Activated CD4-positive, alpha-beta memory T cell treated with anti-CD3 and anti-CD28 coated beads, Interleukin-2, amount 10 ng/mL, durations not matched to agents 7 days and 5 days (primary cell): Measurements from ENCODE around the gene FXYD3. TPM values are rescaled to one million over a fixed set of nuclear protein-coding genes. Genes with fewer than 3 reads are reported as not detected.
"Not testable (repeated sequence)": the region's sequence is repeated elsewhere in the genome, so short reads cannot be mapped to it uniquely, and the experiment has no call there.

ENCODE experiments used
- CTCF ChIA-PET: fragments of 350-600 bp; sonication (Branson Sonifier 250); formaldehyde crosslinking; loops from one replicate; lab custom pipeline; 2021; ENCODE audit warnings: antibody characterized with exemption, inconsistent platforms; lab: Charles Lee
- POLR2A ChIA-PET: fragments of 350-600 bp; sonication (Branson Sonifier 250); formaldehyde crosslinking; loops from one replicate; lab custom pipeline; 2021; ENCODE audit warnings: antibody characterized with exemption; lab: Charles Lee
- DNase-seq: peaks from one replicate; pipeline ENCODE4 v3.0.0-alpha.2; 2020
- H3K27ac Mint-ChIP-seq: one replicate; pipeline ENCODE4 v1.8.0; 2021; ENCODE audit warnings: mild to moderate bottlenecking, mixed read lengths
- H3K27me3 Mint-ChIP-seq: one replicate; pipeline ENCODE4 v1.8.0; 2021; ENCODE audit warnings: mixed read lengths
- H3K36me3 Mint-ChIP-seq: one replicate; pipeline ENCODE4 v1.8.0; 2021; ENCODE audit warnings: low read depth, mixed read lengths
- H3K4me1 Mint-ChIP-seq: one replicate; pipeline ENCODE4 v1.8.0; 2021; ENCODE audit warnings: mixed read lengths
- H3K4me3 Mint-ChIP-seq: one replicate; pipeline ENCODE4 v1.8.0; 2021; ENCODE audit warnings: mild to moderate bottlenecking, mixed read lengths
- H3K9me3 Mint-ChIP-seq: one replicate; pipeline ENCODE4 v1.8.0; 2021; ENCODE audit warnings: mixed read lengths
- total RNA-seq, 2 experiments: library from RNA; stranded (reverse); gene quantifications; one replicate each; pipeline ENCODE4 v1.2.3, GENCODE V29; 2021

Gene FXYD3
- total RNA-seq, 2 experiments from 2014 or later: not detected

DNA sequence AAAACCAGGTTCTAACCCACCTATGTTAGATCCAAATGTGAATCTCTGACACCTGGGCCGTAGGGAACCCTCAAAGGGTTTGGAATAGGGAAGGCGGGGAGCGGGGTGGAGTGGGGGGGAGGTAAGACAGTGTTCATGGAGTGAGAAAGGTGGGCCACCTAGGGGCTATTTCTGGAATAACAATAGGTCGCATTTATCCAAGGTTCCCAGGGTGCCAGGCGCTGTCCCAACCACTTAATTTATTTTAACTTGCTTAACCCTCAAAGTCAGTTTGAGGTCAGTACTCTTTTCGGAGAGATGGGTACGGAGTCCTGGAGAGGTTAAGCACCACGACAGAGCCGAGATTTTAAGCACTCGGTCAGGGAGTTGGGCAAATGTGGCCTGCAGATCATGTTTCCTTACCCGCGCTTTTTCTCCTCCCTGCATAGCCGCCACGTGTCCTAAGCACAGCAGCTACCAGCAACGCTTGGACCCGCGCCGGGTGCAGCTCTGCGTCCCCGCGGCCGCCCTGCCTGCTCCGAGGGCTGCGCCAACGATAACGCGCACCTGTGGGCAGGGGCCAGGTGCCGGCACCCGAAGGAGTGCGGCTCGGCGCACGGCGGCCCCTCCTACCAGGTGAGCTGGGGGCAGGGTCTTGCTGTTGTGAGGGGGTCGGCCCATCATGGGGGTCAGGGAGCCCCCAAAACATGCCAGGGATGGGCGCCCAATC, 25.0 kb upstream of the FXYD3 start:
- Mint-ChIP-seq H3K9me3 (no peaks in the 10 kb centered on the region), H3K27ac (no peak overlapping the region), H3K4me3 (no peak overlapping the region), H3K4me1 (no peaks in the 10 kb centered on the region), H3K27me3 (peaks cover 5% of the 10 kb centered on the region), H3K36me3 (no peaks in the 10 kb centered on the region)
- CTCF ChIA-PET: interaction anchor here (1.0 kb wide), 1 partner anchor 16 kb away, joined by 3 read pairs; no protein-coding TSS in a partner anchor
- POLR2A ChIA-PET: no interaction called here
- DNase-seq: peak; percentile 28

DNA sequence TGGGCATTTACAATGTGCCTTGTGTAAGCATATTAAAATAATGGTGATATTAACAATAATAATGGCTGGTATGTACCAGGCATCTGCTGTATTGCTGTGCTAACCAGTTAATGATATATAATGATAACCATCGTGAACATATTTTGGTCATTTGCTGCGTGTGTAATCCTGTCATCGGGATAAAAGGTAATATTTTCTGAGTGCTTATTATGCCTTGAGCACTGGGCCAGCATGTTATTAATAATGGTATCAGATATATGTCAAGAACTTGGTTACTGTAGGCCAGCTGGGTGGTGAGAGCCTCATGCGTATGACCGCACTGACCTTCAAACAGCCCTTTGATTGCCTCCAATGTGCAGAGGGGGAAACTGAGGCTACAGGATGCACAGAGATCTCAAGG, 22.2 kb upstream of the FXYD3 start:
- CTCF ChIA-PET: interaction anchor here (0.7 kb wide), 1 partner anchor 23 kb away, joined by 3 read pairs; no protein-coding TSS in a partner anchor

DNA sequence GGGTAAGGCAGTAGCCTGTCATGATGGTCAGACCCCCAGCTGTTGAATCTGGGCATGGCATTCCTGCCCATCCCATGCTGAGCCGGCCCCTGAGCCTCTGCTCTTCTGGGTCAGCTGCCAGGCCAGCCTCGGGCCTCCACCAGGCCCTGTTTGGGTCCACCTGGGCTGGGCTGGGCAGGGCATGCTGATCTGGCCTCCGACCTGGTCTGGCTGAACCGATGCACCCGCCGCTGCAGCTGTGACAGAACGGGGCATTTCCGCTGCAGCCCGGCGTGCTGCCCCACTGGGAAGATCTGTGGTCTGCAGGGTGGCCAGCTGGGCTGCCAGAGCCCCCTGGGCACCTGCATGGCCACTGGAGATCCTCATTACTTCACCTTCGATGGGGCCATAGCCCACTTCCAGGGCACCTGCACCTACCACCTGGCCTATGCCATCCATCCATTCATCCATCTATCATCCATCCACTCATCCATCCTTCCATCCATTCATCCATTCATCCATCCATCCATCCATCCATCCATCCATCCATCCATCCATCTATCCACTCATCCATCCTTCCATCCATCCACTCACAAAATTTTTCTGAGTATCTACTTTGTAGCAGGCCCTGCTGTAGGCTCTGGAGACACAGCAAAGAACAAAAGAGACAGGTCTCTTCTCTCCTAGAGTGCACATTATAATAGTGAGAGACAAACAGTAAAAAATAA, 21.5 kb upstream of the FXYD3 start:
- Mint-ChIP-seq H3K4me1 (no peaks in the 10 kb centered on the region), H3K9me3 (no peaks in the 10 kb centered on the region), H3K36me3 (no peaks in the 10 kb centered on the region), H3K27me3 (peaks cover 4% of the 10 kb centered on the region), H3K27ac (no peak overlapping the region), H3K4me3 (no peak overlapping the region)
- CTCF ChIA-PET: no interaction called here
- no peak for DNase-seq
- POLR2A ChIA-PET: no interaction called here

More for the DNA sequence above, 22.2 kb upstream of the FXYD3 start:
- DNase-seq: no peak
- POLR2A ChIA-PET: no interaction called here
- Mint-ChIP-seq H3K9me3 (no peaks in the 10 kb centered on the region), H3K27me3 (peaks cover 4% of the 10 kb centered on the region), H3K4me3 (no peak overlapping the region), H3K36me3 (no peaks in the 10 kb centered on the region), H3K4me1 (no peaks in the 10 kb centered on the region), H3K27ac (no peak overlapping the region)

DNA sequence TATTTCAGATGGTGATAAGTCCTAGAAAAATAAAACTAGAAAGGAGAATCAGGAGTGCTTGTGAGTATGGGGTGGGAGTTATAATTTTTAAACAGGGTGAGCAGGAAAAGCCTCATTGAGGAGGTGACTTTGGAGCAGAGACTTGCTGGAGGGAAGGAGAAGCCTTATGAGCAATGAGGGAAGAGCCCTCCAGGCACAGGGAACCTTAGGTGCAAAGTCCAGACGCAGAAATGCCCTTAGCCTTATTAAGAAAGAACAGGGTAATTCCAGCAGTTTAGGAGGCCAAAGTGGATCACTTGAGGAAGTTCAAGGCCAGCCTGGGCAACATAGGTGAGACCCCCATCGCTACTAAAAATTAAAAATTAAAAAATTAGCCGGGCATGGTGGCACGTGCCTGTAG, 21.0 kb upstream of the FXYD3 start:
- Mint-ChIP-seq H3K4me1 (no peaks in the 10 kb centered on the region), H3K9me3 (no peaks in the 10 kb centered on the region)

DNA sequence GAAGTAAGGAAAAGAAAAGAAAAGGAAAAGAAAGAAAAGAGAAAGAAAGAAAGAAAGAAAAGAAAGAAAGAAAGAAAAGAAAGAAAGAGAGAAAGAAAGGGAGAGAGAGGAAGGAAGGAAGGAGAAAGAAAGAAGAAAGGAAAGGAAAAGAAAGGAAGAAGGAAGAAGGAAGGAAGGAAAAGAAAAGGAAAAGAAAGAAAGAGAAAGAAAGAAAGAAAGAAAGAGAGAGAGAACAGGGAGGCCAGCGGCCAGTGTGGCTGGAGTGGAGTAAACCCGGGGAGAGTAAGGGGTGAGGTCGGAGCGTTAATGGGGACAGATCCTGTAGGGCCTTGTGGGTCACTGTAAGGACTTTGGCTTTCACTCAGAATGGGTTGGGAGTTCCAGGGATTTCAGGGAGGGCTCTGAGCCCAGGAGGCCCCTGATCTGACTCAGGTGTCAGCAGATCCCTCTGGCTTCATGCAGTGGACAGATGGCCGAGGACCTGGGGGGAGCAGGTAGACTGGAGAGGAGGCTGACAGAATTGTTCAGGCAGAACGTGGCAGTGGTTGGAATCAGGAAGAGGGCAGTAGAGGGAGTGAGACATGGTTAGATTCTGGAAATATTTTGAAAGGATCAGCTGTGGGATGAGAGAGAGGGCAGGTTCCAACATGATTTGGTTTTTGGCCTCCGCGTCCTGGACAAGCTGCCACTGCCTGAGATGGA, 19.8 kb upstream of the FXYD3 start:
- no peaks in the 10 kb centered on the region for H3K4me1 Mint-ChIP-seq
- H3K36me3 Mint-ChIP-seq: no peaks in the 10 kb centered on the region
- DNase-seq: no peak
- POLR2A ChIA-PET: interaction anchor here (1.2 kb wide), 1 partner anchor 9 kb away, joined by 4 read pairs; no protein-coding TSS in a partner anchor
- no peak overlapping the region for H3K27ac Mint-ChIP-seq
- H3K27me3 Mint-ChIP-seq: no peaks in the 10 kb centered on the region
- H3K4me3 Mint-ChIP-seq: no peak overlapping the region
- CTCF ChIA-PET: no interaction called here
- H3K9me3 Mint-ChIP-seq: no peaks in the 10 kb centered on the region

More for the DNA sequence above, 21.0 kb upstream of the FXYD3 start:
- Mint-ChIP-seq H3K27me3 (peaks cover 4% of the 10 kb centered on the region), H3K27ac (no peak overlapping the region), H3K36me3 (no peaks in the 10 kb centered on the region), H3K4me3 (no peak overlapping the region)
- CTCF ChIA-PET: no interaction called here
- POLR2A ChIA-PET: no interaction called here
- no peak for DNase-seq

DNA sequence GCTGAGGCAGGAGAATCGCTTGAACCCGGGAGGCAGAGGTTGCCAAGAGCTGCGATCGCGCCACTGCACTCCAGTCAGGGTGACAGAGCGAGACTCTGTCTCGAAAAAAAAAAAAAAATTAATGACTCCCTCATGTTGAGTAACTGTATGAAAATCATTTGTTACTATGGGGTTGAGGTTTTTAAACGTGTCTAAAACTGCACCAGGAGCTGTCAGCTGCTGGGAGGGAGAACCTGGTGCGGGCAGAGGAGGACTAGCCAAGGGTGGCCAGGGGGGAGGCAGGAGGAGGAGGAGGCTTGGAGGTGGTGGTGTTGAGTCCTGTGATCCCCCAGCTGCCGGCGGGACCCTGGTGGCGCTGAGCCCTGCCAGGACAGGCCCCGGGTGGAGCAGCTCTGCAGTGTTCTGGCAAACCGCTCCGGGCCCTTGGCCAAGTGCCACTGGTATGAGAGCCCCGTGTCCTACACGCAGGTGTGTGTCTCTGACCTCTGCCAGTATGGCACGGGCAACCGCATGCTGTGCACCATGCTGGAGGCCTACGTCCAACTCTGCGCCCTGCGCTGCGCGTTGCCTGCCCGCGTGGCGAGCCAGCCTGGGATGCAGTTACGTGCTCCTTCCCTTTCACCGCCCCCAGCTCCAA, 17.1 kb upstream of the FXYD3 start:
- DNase-seq: no peak
- Mint-ChIP-seq H3K4me1 (no peaks in the 10 kb centered on the region), H3K9me3 (no peaks in the 10 kb centered on the region), H3K4me3 (no peak overlapping the region), H3K27me3 (no peaks in the 10 kb centered on the region), H3K27ac (no peak overlapping the region), H3K36me3 (no peaks in the 10 kb centered on the region)
- CTCF ChIA-PET: no interaction called here
- POLR2A ChIA-PET: no interaction called here

DNA sequence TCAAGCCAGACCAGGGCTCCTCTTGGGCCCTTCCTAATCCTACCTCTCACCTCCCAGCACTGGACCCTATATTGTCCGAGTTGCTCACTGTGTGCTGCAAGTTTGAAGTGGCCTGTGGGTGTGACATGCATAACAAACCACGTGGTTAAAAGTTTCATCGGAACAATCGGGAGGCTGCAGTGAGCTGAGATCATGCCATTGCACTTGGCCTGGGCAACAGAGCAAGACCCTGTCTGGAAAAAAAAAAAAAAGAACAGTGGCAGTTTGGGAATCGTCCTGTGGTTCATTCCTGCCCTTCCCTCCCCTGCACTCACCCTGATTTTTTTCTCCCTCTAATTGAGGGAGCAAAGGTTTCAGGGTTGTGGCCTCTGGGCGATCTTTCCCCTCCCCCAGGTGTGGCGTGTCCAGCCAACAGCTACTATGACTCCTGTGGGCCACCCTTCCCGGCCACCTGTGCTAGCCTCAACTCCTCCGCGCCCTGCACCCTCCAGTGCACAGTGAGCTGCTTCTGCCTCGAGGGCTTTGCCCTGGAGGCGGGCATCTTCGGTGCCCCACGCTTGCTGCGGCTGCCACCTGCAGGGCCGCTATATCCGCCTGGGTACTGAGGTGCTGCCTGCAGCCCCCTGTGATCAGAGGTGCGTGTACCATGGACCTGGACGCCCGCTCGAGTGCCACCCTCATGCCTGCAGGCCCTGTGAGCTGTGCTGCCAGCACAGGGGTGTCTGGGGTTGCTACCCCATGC, 16.3 kb upstream of the FXYD3 start:
- Mint-ChIP-seq H3K4me3 (no peak overlapping the region), H3K9me3 (no peaks in the 10 kb centered on the region), H3K4me1 (no peaks in the 10 kb centered on the region), H3K36me3 (no peaks in the 10 kb centered on the region), H3K27ac (no peak overlapping the region), H3K27me3 (no peaks in the 10 kb centered on the region)
- ChIA-PET CTCF (no interaction called here), POLR2A (no interaction called here)
- no peak for DNase-seq

DNA sequence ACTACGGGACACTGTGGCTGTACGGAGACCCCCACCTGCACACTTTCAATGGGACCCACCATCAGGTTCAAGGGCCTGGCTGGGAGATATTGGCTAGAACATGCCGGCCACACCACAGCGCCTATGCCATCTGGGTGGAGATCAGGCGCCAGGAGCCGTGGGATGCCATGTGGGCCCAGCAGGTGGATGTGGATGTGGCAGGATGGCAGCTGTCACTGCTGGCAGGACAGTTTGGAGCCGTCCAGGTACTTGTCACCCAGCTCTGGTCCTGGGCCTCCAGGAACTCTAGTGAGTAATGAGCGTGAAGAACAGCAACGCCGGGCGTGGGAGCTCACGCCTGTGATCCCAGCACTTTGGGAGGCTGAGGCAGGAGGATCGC, 15.7 kb upstream of the FXYD3 start:
- no peak overlapping the region for H3K27ac Mint-ChIP-seq
- ChIA-PET POLR2A (no interaction called here), CTCF (no interaction called here)
- H3K27me3 Mint-ChIP-seq: no peaks in the 10 kb centered on the region
- H3K4me1 Mint-ChIP-seq: no peaks in the 10 kb centered on the region
- no peaks in the 10 kb centered on the region for H3K36me3 Mint-ChIP-seq
- DNase-seq: no peak
- no peak overlapping the region for H3K4me3 Mint-ChIP-seq
- H3K9me3 Mint-ChIP-seq: no peaks in the 10 kb centered on the region

DNA sequence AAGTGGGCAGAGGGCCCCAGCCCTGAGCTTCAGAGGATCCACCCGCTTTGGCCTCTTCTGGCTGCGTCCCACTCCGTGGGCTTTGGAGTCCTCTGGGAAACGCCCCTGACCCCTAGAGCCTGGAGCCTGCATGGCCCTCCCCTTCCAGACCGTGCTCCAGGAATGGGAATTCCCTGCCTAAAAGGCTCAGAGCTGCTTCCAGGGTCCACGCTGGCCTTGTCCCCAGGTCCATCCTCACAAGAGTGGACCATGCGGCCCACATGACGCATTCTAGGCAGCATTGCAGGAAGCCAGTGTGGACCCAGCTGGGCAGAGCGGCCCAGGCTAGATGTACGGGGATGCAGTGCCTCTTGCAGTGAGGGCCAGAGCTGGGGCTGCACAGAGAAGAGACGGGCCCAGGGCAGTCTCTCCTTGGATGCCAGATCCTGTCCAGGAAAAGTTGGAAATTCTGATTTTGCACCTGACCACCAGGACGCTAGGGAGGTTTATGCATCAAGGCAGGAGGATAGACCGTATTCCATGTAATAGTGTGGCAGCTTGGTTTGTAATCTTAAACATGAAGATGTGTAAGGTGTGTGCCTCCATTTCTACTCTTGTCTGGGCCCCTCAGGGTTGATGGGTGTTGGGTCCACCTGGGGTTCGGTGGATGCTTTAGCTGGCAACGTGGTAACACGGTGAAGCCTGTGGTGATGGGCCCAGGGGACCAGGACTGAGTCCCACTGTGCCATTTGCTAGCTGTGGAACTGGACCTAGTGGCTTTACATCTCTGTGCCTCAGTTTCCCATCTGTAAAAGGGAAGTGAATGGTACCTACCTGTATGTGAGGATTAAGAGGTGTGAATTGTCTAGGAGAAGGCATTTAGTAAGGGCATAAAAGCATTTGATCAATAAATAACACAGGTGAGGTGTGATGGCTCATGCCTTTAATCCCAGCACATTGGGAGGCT, 14.8 kb upstream of the FXYD3 start:
- no peak overlapping the region for H3K4me3 Mint-ChIP-seq
- ChIA-PET POLR2A (no interaction called here), CTCF (no interaction called here)
- H3K4me1 Mint-ChIP-seq: no peaks in the 10 kb centered on the region
- DNase-seq: no peak
- H3K27me3 Mint-ChIP-seq: no peaks in the 10 kb centered on the region
- H3K27ac Mint-ChIP-seq: no peak overlapping the region
- no peaks in the 10 kb centered on the region for H3K36me3 Mint-ChIP-seq
- no peaks in the 10 kb centered on the region for H3K9me3 Mint-ChIP-seq

DNA sequence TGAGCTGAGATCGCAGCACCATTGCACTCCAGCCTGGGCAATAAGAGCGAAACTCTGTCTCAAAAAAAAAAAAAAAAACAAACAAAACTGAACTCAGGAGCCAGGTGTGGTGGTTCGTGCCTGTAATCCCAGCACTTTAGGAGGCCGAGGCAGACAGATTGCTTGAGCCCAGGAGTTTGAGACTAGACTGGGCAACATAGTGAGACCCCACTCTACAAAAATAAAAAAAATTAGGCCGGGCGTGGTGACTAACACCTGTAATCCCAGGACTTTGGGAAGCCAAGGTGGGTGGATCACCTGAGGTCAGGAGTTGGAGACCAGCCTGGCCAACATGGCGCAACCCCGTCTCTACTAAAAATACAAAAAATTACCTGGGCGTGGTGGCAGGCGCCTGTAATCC, 13.7 kb upstream of the FXYD3 start:
- H3K27me3 Mint-ChIP-seq, H3K36me3 Mint-ChIP-seq, H3K4me1 Mint-ChIP-seq, DNase-seq, POLR2A ChIA-PET, H3K27ac Mint-ChIP-seq, H3K4me3 Mint-ChIP-seq, CTCF ChIA-PET, H3K9me3 Mint-ChIP-seq: not testable (repeated sequence)

DNA sequence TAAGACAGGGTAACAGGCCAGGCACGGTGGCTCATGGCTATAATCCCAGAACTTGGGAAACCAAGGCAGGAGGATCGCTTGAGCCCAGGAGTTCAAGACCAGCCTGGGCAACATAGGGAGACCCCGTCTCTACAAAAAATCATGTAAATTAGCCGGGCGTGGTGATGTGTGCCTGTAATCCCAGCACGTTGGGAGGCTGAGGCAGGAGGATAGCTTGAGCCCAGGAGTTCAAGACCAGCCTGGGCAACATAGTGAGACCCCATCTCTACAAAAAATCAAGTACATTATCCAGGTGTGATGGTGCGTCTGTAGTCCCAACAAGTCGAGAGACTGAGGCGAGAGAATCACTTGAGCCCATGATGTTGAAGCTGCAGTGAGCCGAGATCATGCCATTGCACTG, 12.0 kb upstream of the FXYD3 start:
- CTCF ChIA-PET, H3K4me1 Mint-ChIP-seq, H3K27me3 Mint-ChIP-seq, POLR2A ChIA-PET, H3K4me3 Mint-ChIP-seq, DNase-seq, H3K9me3 Mint-ChIP-seq, H3K27ac Mint-ChIP-seq, H3K36me3 Mint-ChIP-seq: not testable (repeated sequence)

DNA sequence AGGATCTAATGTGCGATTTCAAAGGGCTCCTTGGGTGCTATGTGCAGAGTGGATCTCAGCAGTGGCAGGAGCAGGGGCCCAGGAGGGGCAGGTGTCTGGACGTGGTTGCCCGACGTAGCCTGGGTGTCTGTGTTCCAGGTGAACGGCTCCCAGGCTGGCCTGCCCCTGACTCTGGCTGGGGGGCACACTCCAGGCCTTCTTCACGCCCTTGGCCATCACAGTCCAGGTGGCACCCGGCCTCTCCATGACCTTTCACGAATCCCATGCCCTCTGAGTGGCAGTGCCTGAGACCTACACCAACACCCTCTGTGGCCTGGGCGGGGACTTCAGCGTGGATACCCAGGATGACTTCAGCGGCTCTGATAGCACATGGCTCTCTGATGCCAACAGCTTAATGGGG, 11.3 kb upstream of the FXYD3 start:
- H3K36me3 Mint-ChIP-seq: no peaks in the 10 kb centered on the region
- no peak overlapping the region for H3K27ac Mint-ChIP-seq
- H3K27me3 Mint-ChIP-seq: no peaks in the 10 kb centered on the region
- DNase-seq: no peak
- no peak overlapping the region for H3K4me3 Mint-ChIP-seq
- H3K4me1 Mint-ChIP-seq: peaks cover 5% of the 10 kb centered on the region
- peaks cover 7% of the 10 kb centered on the region for H3K9me3 Mint-ChIP-seq
- ChIA-PET POLR2A (no interaction called here), CTCF (no interaction called here)
